Skeletal muscle cell (primary cell): ENCODE results near the gene LRRC51.

Experiments used
- DNase-seq: peaks from one replicate; pipeline ENCODE4 v3.0.0-alpha.2; 2010; ENCODE audit warnings: low read depth
- H3K4me3 ChIP-seq: 2 replicates; pipeline ENCODE4 v1.5.1; 2011; ENCODE audit warnings: low read depth, mild to moderate bottlenecking, control low read depth, low read length, moderate library complexity

LRRC51 gene

DNA sequence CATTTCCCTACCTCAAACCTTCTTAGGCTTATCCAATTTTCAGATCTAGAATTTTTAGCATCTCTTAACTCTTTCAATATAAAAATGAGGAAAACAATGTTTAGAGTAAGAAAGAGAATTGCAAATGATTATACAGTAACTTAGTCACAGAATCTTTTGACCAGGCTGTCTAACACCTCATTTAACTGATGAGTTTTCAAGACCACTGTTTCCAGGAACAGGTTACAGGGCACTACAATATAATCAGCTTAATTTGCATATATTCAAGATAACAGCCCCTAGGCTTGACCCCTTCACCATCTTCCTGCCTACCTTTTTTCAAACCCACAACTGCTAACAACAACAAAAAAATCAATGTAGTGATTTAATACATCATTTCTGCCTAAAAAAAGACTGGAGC is 13.0 kb upstream of the LRRC51 start:
- no peak for DNase-seq
- no peak overlapping the region for H3K4me3 ChIP-seq

DNA sequence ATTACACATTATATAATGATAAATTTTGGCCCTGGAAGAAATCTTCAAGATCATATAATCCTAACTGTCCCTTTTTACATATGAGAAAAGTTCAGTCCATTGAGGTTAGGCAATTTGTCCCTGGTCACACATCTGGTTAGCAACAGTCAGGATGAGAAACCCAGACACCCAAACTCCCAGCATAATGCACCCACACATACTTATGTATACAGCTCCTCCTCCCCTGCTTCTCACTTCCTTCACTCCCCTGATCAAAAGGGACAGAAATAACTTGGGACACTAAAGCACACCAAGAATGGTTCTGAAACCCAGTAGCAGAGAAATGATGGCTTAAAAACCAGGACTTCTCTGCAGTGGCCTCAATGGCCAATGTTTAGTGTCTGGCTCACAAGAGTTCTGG is 11.4 kb upstream of the LRRC51 start:
- no peak overlapping the region for H3K4me3 ChIP-seq
- DNase-seq, result no peak

DNA sequence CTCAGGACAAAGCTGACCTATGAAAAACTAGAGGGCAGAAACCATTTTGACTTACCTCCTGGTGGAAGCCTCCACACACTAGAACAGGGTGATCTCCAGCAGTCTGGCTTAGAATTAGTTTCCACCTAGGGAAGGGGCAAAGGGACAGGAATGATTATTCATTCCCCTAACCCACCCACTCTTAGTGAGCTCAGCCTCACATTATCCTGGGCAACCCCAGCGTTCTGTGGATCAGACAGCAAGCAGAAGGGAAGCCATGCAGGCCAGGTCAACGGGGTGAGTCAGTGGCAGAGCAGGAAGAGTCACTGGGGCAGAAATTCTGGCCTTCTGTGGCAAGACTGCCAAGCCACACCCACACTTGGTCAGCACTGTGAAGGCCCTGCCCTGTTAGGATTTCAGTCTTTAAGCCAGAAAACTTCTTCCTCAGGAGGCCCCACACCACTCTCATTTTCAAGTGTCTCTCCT is 10.8 kb upstream of the LRRC51 start:
- DNase-seq, result peak; percentile 53
- no peak overlapping the region for H3K4me3 ChIP-seq

DNA sequence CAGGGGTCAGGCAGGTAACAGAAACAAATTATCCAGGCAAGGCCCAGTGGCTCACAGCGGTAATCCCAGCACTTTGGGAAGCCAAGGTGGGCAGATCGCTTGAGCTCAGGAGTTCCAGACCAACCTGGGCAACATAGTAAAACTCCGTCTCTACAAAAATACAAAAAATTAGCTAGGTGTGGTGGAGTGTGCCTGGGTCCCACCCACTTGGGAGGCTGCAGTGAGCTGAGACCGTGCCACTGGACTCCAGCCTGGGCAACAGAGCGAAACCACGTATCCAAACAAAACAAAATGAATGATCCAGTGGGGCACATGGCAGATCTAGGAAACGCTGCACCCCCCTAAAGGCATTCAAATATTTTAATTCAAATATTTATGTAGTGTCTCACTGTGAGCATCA is 10.2 kb upstream of the LRRC51 start:
- no peak overlapping the region for H3K4me3 ChIP-seq
- DNase-seq, result no peak

DNA sequence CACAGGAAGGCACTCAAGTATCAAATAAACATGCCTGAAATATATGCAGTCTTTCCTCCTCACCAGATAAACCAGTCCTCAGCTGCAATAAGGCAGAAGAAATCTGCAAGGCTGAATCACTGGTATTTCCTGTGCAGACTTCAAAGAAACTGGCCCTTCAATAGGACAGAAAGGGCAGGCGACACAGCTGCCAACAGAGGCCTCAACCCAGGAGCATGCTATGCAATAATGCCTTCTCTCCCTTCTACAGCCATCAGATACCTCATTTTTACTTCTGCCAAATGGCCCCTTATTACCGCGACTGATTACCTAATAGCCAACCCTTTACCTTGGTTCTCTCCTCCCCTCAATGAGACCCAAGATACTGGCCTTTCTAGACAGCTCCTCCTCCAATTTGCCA is 8.3 kb upstream of the LRRC51 start:
- H3K4me3 ChIP-seq, result no peak overlapping the region
- DNase-seq, result peak; percentile 36

DNA sequence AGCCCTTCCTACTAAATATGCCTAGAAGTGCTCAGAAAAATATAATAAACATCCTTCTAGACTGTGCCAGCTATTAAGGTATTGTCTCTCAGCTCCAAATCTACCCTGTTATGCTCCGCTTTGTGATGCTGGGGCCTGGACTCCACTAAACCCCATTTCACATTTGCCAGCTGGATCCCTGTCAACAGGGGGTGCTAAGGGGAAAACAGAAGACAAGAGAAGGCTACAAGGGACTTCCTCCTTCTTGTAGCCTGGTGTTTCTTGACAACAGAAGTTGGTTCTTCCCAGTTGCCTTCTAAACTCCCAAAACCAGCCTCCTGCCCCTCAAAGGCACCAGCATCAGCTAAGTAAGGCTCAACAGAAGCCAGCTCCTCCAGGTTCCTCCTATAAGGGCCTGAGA is 5.5 kb upstream of the LRRC51 start:
- no peak overlapping the region for H3K4me3 ChIP-seq
- DNase-seq, result no peak

DNA sequence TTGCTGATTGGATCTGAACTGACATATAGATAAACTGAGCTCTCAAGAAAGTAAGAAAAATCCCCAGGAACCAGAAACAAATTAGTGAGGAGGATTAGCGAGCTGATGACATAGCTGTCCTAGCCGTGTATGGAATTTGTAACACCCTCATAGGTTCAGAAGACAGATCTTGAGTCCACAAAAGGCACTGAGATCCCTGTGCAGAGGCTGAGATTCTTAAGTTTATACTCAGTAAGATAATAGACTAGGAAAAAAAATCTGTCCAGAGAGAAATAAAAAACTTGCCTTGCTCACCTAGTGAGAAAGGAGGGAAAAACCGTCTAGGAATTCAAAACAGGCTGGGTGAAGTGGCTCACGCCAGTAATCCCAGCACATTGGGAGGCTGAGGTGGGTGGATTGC is 4.9 kb upstream of the LRRC51 start:
- no peak for DNase-seq
- H3K4me3 ChIP-seq, result no peak overlapping the region

DNA sequence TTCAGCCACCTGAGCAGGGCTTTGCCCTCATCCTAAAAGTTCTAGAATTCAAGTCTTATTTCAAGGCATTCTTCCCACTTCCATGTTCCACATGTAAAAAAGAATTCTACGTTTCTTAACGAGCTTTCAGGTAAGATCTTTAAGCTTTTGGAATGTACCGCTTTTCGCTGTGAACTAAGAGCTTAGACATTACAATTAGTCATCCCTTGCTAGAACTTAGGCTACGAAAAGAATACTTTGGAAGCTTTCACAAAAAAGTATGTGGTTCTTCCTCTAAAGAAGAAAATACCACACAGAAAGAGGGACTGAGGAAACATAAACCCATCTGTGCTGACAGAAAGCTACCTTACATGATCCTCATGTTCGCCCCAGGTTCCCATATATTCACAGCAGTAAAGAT is 2.2 kb upstream of the LRRC51 start:
- no peak for DNase-seq
- H3K4me3 ChIP-seq, result peak overlapping the region; percentile 81

DNA sequence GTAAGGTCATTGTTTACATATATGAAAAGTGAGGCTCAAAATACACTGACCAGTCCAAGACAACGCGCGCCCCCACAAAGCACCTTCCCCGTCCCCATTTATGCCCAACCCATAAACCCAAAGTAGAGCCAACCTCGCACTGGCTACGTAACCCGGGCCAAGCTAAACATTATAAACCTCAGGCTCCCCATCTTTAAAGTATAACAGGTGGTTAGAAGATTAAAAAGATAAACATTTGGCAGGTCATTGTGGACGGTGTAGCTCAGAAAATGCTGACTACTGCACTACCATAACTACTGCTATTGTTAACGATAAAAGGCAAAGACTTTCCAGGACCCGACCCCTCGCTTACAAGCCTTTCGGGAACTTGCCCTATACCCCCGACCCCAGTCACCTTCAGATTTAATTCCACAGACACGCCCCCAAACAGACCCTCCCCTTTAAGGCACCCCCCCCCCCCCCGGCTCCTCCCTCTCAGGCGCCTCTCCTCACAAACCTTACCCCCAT is 778 bp upstream of the LRRC51 start:
- peak overlapping the region; percentile 81 for H3K4me3 ChIP-seq
- DNase-seq, result no peak

DNA sequence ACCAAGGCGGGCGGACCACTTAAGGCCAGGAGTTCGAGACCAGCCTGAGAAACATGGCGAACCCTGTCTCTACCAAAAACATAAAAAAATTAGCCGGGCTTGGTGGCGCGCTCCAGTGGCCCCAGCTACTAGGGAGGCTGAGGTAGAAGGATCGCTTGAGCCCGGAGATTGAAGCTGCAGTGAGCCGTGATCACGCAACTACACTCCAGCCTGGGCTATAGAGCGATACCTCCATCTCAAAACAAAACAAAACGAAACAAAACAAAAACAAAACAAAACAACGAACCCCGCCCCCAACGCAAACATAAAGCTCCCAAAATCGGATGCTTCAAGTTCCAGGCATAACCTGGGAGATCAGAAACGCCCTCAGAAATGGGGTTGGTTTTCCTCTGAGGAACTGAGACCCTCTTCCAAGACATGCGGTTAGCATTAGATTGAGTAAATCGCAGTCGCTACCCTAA is 564 bp downstream of the LRRC51 start:
- peak overlapping the region; percentile 81 for H3K4me3 ChIP-seq
- no peak for DNase-seq

DNA sequence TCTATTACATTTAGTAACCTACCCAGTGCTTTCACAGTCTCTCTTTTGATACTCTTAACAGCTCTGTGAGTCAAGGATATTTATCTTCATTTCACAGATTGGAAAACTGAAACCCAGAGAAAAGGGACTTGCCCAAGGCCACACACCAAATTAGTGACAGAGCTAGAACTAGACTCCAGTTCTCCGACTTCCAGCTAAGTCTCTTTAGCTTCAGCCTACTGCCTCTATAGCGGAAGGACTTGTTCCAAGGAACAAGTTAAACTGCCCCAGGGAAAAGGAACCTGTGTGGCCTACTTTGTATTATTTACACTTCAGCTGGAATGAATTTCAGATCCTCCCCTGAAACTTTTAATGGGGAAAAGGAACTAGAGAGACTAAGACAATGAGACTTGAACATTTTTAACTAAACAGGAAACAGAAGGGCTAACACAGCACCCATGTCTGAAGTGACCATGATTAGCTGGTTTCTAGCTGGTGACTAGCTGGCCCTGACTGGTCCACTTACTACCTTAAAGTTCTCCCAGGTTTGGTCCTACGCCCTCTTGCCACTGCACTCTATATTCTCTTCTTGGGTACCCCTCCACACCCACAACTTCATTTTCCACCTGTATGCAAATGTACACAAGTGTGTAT is 1.3 kb downstream of the LRRC51 start:
- H3K4me3 ChIP-seq, result no peak overlapping the region
- no peak for DNase-seq

DNA sequence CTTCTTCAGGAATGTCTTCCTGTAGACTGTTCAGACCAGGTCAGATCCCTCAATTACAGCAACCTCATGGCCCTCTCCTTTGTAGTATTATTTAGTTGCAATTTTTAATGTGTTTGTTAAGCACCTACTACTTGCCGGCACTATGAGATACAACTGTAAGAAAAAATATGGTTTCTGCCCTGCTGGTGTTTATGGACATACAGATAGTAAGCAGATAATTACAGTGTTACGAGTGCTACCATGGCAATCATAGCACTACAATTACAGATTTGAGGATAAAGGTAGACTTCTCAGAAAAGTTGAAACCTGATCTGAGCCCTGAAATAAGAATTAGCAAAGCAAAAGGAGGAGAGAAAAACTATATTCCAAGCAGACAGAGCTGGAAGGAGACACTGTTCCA is 2.8 kb downstream of the LRRC51 start:
- no peak for DNase-seq
- H3K4me3 ChIP-seq, result no peak overlapping the region

DNA sequence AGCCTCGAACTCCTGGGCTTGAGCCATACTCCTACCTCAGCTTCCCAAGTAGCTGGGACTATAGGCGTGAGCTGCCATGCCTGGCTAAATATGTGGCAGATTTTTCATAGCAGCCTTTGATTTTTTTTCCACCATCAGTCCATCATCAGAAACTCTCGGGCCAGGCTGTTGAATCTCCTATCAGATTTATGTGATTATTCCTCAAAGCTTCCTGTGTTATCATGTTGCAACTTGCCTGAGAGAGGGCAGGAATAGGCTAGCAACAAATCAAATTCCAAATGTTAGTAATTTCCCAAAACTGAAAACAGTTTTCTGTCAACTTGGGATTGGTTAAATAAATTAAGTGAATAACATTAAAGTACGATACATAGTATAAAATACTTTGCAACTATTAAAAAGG is 3.4 kb downstream of the LRRC51 start:
- H3K4me3 ChIP-seq, result no peak overlapping the region
- no peak for DNase-seq

DNA sequence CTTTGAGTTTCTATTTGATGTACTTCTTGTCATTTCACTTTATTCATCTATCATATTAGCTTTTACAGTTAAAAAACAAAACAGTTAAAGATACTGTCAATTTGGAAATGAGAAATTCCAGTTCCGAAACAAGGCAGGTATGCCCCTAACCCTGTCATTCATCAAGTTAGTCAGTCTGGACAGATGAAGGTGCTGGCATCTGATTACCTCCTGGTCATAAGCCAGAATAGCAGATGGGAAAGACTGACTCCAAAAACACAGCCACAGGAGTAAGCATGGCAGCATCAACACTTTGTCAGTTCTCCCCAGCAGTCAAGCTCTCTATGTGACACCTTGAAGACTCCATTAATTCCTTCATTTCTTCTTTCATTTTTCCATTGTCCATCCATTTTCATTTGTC is 4.3 kb downstream of the LRRC51 start:
- no peak for DNase-seq

DNA sequence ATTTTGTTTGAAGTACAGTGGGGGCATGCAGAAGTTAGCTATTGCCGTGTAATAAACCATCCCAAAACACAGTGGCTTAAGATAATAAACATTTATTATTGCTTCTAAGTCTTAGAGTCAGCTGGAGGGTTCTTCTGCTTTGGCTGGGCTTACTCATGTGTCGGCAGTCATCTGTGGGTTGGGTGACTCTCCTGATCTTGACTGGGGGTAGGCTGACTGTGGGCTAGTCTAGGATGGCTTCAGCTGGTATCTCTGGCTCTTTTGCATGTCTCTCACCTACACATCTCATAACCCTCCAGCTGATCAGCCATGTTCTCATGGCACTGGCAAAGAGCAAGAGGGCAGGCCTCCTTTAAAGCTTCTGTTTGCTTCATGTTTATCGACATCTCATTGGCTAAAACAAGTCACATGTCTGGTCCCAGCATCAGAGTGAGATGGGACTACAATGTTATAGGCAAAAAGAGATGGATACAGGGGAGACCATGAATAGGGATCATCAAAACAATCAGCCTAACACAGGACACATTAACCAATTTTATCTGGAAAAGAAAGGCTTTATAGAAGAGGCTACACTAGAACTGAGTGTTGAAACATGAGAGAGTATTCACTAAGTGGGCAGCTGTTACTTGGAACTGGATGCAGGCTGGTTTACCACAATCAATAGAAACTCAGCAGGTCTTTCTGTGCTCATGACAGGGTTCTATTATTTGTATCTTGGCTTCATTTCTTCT is 5.1 kb downstream of the LRRC51 start:
- no peak overlapping the region for H3K4me3 ChIP-seq
- no peak for DNase-seq

More for the DNA sequence above, 4.3 kb downstream of the LRRC51 start:
- H3K4me3 ChIP-seq, result no peak overlapping the region

DNA sequence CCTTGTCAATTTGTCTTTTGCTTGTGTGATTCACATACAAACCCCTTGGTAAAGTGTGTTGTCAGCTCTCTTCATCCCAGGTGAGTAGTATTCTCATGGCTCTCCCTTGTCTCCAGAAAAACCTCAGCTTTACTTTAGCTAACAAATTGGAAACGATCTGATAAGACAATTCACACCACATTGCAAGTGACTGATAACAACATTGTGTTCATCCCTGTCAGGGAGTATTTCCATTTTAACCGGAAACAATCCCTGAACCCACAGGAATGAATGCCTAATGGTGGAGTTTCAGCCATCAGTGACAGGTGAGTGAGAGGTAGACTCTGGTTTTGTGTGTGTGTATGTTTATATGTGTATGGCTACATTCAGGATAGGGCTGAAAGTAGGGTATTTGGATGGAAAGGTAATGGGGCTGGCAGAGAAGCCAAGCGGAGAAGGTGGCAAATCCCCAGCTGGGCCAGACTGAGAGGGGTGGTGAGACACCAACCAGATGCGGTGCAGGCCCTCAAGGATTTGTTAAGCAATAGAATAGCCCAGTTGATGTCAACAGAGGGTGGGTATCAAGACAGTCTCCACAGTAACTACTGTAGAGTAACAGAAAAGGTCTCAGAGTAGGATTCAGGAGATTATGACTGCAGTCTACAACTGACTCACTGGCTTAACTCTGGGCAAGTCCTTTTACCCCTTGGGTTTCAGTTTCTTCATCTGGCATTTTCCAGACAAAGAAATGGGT is 7.6 kb downstream of the LRRC51 start:
- H3K4me3 ChIP-seq, result no peak overlapping the region
- DNase-seq, result no peak

DNA sequence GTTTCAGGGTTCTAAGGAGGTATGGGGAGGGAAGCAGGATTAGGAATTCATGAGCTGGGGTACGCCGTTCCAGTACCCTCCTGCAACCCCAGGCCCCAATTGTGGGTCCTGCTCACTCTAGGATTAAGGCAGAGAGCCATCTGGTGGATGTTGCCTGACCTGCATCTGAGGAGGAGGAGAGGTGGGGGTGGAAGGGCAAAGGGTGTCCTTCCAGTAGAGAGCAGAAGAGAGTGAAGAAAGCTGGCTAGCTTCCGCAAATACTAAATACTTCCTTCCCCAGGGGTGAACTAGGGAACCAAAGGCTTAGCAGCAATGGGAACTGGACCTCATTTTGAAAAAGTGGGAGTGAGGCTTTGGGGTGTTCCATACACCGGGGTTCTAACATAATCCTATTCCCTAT is 10.6 kb downstream of the LRRC51 start:
- H3K4me3 ChIP-seq, result no peak overlapping the region
- no peak for DNase-seq

DNA sequence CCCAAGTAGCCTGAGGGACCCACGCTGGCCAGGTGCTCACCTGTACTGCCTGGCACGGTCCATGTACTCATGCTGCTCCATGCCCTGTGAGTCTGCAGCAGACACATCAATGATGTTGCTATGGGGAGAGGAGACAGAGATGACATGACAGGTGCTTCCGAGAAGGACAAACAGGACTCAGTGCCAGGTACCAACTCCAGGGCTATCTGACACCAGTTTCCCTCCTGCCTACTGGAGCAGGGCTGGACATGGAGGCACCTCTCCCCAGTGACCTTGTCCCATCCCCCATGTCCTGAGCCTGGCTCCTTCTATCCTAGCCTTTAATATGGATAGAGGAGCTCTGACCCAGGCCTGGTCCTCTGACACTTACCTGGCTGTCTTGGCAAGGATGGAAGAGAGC is 18.1 kb downstream of the LRRC51 start:
- DNase-seq, result no peak
- H3K4me3 ChIP-seq, result no peak overlapping the region

DNA sequence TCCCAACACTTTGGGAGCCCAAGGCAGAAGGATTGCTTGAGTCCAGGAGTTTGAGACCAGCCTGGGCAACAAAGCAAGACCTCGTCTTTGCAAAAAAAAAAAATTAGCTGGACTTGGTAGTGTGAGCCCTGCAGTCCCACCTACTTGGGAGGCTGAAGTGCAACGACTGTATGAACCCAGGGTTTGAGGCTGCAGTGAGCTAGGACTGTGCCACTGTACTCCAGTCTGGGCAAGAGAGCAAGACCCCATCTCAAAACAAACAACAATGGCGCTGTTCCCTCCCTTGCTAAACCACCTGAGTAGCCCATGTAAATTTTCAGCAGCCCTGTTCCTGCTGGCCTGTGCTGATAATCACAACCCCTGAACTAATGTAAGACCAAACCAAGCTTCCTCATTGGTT is 19.4 kb downstream of the LRRC51 start:
- H3K4me3 ChIP-seq, result no peak overlapping the region
- DNase-seq, result no peak

DNA sequence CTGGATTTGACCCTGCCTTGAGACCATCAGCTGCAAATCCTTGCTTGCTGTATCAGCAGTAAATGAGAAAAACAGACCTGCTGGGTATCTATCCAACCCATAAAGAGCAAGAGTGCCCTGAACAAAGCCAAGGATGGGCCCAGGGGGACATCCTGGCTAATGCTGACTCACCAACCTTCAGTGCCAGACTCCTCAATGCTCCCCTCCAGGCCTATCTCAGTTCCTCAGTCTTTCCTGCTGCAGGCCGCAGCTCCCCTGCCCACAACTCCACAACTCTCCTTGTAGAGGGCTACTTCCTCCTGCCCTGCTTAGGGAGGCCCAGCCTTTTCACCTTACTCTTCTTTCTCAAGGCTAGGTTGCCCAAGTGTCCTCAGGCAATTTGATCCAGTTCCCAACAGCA is 19.8 kb downstream of the LRRC51 start:
- DNase-seq, result no peak
- H3K4me3 ChIP-seq, result no peak overlapping the region
